ENCODE measurements around the gene SLC16A12. TPM values are rescaled to one million over a fixed set of nuclear protein-coding genes. Genes with fewer than 3 reads are reported as not detected.

SLC16A12 gene
- total RNA-seq, 1 donor from 2014 or later = 0.21 TPM

DNA sequence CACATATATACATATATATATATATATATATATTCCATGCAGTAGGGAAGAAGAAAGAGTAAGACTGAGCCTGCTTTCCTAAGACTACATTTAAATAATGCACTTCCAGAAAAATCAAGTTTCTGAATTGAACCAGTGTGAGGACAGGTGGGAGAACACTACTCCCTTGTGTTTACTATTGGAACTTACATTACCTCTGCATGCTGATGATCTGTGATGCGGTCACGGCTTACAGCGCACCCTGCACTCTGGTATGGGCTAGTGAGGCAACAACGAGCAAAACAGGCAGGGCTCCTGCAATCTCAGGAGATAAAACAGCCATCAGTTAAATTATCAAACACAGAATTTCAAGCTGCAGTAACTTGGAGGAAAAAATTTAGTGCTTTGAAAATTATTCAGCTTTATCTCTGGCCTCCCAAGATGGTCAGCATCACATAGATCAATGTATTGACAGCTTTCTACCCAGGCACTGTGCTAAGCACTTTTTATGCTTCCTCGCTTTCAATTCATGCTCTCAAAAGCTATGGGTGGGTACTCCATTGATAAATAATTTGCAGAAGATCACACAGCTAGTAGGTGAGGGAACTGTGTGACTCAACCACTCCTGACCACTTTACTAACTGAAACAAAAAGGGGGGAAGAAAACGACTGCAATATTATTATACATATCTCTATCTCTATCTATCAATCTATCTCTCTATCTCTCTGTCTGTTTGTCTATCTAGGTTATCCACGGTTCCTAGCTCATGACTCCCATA, 20.5 kb upstream of the SLC16A12 start:
- no peak for DNase-seq (ENCODE audit: low spot score)
- peaks cover 3% of the 10 kb centered on the region for H3K36me3 Mint-ChIP-seq (ENCODE audit: low read depth, unreplicated experiment)
- no peaks in the 10 kb centered on the region for H3K9me3 Mint-ChIP-seq (ENCODE audit: unreplicated experiment)
- H3K27me3 Mint-ChIP-seq (ENCODE audit: unreplicated experiment) = peaks cover 7% of the 10 kb centered on the region
- TF ChIP-seq, protein P1, sequence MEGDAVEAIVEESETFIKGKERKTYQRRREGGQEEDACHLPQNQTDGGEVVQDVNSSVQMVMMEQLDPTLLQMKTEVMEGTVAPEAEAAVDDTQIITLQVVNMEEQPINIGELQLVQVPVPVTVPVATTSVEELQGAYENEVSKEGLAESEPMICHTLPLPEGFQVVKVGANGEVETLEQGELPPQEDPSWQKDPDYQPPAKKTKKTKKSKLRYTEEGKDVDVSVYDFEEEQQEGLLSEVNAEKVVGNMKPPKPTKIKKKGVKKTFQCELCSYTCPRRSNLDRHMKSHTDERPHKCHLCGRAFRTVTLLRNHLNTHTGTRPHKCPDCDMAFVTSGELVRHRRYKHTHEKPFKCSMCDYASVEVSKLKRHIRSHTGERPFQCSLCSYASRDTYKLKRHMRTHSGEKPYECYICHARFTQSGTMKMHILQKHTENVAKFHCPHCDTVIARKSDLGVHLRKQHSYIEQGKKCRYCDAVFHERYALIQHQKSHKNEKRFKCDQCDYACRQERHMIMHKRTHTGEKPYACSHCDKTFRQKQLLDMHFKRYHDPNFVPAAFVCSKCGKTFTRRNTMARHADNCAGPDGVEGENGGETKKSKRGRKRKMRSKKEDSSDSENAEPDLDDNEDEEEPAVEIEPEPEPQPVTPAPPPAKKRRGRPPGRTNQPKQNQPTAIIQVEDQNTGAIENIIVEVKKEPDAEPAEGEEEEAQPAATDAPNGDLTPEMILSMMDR (IDR thresholded peaks at IDR 0.05; ENCODE audit: unreplicated experiment) = no peak
- H3K4me1 Mint-ChIP-seq (ENCODE audit: unreplicated experiment) = no peaks in the 10 kb centered on the region
- H3K27ac Mint-ChIP-seq (ENCODE audit: unreplicated experiment) = no peak overlapping the region
- H3K4me3 Mint-ChIP-seq (ENCODE audit: unreplicated experiment) = no peak overlapping the region

DNA sequence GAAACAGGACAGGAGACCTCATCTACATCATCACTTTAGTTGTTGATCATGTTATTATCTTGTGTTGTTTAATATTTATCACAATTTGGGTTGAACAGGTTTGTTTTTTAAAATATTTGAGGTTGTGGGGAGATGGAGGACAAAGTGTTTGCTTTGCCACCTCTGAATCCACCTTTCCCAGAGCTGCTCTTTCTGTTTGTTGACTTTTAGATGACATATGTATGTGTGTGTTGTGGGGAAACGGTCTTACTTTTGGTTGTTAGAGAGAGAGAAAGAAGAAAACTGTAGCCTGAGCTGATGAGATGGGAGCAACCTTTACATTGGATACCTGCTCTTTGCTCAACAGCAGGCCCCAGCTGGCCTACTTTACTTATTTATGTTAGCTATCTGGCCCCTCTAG, 19.0 kb upstream of the SLC16A12 start:
- H3K4me1 Mint-ChIP-seq (ENCODE audit: unreplicated experiment) = no peaks in the 10 kb centered on the region
- H3K27me3 Mint-ChIP-seq (ENCODE audit: unreplicated experiment) = peaks cover 7% of the 10 kb centered on the region
- DNase-seq (ENCODE audit: low spot score) = no peak
- H3K9me3 Mint-ChIP-seq (ENCODE audit: unreplicated experiment) = no peaks in the 10 kb centered on the region
- peaks cover 3% of the 10 kb centered on the region for H3K36me3 Mint-ChIP-seq (ENCODE audit: low read depth, unreplicated experiment)
- H3K27ac Mint-ChIP-seq (ENCODE audit: unreplicated experiment) = no peak overlapping the region
- TF ChIP-seq, protein P1 (IDR thresholded peaks at IDR 0.05; ENCODE audit: unreplicated experiment) = no peak
- H3K4me3 Mint-ChIP-seq (ENCODE audit: unreplicated experiment) = no peak overlapping the region

DNA sequence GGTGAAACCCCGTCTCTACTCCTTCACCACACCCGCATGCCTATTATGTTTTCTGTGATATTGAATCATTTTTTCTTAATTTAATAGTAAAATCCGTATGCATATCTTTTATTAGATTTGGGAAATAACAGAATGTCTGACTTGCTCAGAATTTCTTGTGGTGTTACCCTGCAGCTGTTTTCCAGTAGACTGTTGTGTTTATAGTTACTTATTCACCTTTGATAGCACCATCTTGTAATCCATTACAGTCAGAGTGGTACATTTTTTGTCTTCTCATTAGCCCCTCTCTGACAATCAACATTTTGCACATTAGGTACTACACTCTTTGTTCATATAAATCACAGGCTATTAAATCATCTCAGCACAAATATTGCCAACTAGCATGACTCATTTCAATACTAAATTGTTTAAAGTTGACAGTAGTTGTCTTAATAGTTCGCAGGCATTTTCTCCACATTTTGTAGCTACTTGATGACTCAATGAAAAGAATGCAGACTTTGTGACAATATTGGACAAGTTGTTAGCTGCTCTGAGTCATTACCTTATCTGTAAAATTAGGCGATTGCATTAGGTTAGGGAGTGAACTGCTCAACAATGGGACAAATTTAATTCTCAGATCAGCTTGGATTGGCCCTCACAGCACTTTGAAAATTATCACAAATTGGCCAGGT, 17.8 kb upstream of the SLC16A12 start:
- DNase-seq (ENCODE audit: low spot score) = no peak
- Mint-ChIP-seq H3K4me1 (ENCODE audit: unreplicated experiment) (no peaks in the 10 kb centered on the region), H3K4me3 (ENCODE audit: unreplicated experiment) (no peak overlapping the region), H3K36me3 (ENCODE audit: low read depth, unreplicated experiment) (peaks cover 3% of the 10 kb centered on the region), H3K27me3 (ENCODE audit: unreplicated experiment) (peaks cover 5% of the 10 kb centered on the region), H3K27ac (ENCODE audit: unreplicated experiment) (no peak overlapping the region), H3K9me3 (ENCODE audit: unreplicated experiment) (no peaks in the 10 kb centered on the region)
- TF ChIP-seq, protein P1 (IDR thresholded peaks at IDR 0.05; ENCODE audit: unreplicated experiment) = no peak

DNA sequence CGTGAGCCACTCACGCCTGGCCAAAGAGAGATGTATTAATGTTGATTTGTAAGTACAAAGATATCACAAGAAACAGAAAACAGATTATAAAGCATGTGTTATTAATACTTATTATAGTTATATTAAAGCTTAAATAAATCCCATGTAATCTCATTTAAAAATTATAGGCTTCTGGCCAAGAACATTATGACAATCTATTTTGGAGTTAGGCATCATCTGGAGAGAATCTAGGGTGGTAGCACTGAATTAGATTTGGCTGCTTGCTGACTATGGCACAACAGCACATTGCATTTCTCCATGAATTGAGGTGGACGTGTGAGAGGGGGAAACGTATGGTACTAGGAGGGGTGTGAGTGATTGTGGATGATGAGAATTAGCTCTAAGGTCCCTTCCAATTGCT, 16.8 kb upstream of the SLC16A12 start:
- peaks cover 5% of the 10 kb centered on the region for H3K27me3 Mint-ChIP-seq (ENCODE audit: unreplicated experiment)

More for the DNA sequence above, 16.8 kb upstream of the SLC16A12 start:
- DNase-seq (ENCODE audit: low spot score) = no peak
- no peak overlapping the region for H3K27ac Mint-ChIP-seq (ENCODE audit: unreplicated experiment)
- no peaks in the 10 kb centered on the region for H3K36me3 Mint-ChIP-seq (ENCODE audit: low read depth, unreplicated experiment)
- H3K9me3 Mint-ChIP-seq (ENCODE audit: unreplicated experiment) = no peaks in the 10 kb centered on the region
- TF ChIP-seq, protein P1 (IDR thresholded peaks at IDR 0.05; ENCODE audit: unreplicated experiment) = no peak
- no peak overlapping the region for H3K4me3 Mint-ChIP-seq (ENCODE audit: unreplicated experiment)
- no peaks in the 10 kb centered on the region for H3K4me1 Mint-ChIP-seq (ENCODE audit: unreplicated experiment)
